Measurements from ENCODE around the gene PHF12. TPM values are rescaled to one million over a fixed set of nuclear protein-coding genes. Genes with fewer than 3 reads are reported as not detected.

Gene PHF12
- total and polyA plus RNA-seq, 2 of the 13 experiments (the other 11 are each of a cell fraction or from before 2014, with no cell fraction given), result 9.8 to 17.1 TPM

GRCh38 chr17:28951428-28951990 is at the start of gene PHF12 (continued):
- no peak for TF ChIP-seq GABPA (IDR thresholded peaks at IDR 0.05; ENCODE audit: low read depth, low read length)
- peak; percentile 43 for TF ChIP-seq GABPA (CRISPR knock-in tag; IDR thresholded peaks at IDR 0.05; ENCODE audit: low read depth)
- peak; percentile 79 for TF ChIP-seq GATAD1 (CRISPR knock-in tag; IDR thresholded peaks at IDR 0.05)
- TF ChIP-seq SPEN (CRISPR knock-in tag; IDR thresholded peaks at IDR 0.05; ENCODE audit: low read depth), result peak; percentile 18
- 0 out of 2 replicates have a peak, but pooled peaks have one; percentile 22 for TF ChIP-seq ZNF770 (CRISPR knock-in tag; IDR thresholded peaks at IDR 0.05)
- TF ChIP-seq SMYD3 (CRISPR knock-in tag; IDR thresholded peaks at IDR 0.05), result no peak
- TF ChIP-seq ZNF567 (CRISPR knock-in tag; IDR thresholded peaks at IDR 0.05; ENCODE audit: borderline replicate concordance), result peak; percentile 35; the same call in 1 of the 2 replicates
- TF ChIP-seq ZNF646 (CRISPR knock-in tag; IDR thresholded peaks at IDR 0.05), result no peak
- peak; percentile 96; the same call in 1 of the 2 replicates for TF ChIP-seq ZNF644 (CRISPR knock-in tag; IDR thresholded peaks at IDR 0.05; ENCODE audit: low read depth)
- no peak for TF ChIP-seq ZNF749 (CRISPR knock-in tag; IDR thresholded peaks at IDR 0.05; ENCODE audit: borderline replicate concordance)
- TF ChIP-seq ZNF639 (CRISPR knock-in tag; conservative IDR thresholded peaks at IDR 0.05), result peak; percentile 61; the same call in 1 of the 2 replicates
- TF ChIP-seq ZKSCAN5 (CRISPR knock-in tag; IDR thresholded peaks at IDR 0.05), result no peak
- TF ChIP-seq PHF21A (CRISPR knock-in tag; IDR thresholded peaks at IDR 0.05), result no peak
- TF ChIP-seq AGO2 (optimal IDR thresholded peaks at IDR 0.05; ENCODE audit: low read depth, low read length), result no peak
- no peak for TF ChIP-seq PHF5A (CRISPR knock-in tag; IDR thresholded peaks at IDR 0.05; ENCODE audit: low read depth, unreplicated experiment)
- TF ChIP-seq ATF3 (CRISPR knock-in tag; IDR thresholded peaks at IDR 0.05), result no peak
- no peak for TF ChIP-seq ZNF549 (CRISPR knock-in tag; IDR thresholded peaks at IDR 0.05)
- no peak for TF ChIP-seq PRDM4 (CRISPR knock-in tag; IDR thresholded peaks at IDR 0.05; ENCODE audit: borderline replicate concordance)
